CD1c-positive myeloid dendritic cell (primary cell): ENCODE data around the gene CRYBA4.
A peak's percentile ranks its signal among the peaks of the same experiment; 100 is the strongest.

Source experiments
- DNase-seq: peaks from one replicate; pipeline ENCODE4 v3.0.0-alpha.2; 2016; ENCODE audit errors: extremely low spot score

The CRYBA4 gene

DNA sequence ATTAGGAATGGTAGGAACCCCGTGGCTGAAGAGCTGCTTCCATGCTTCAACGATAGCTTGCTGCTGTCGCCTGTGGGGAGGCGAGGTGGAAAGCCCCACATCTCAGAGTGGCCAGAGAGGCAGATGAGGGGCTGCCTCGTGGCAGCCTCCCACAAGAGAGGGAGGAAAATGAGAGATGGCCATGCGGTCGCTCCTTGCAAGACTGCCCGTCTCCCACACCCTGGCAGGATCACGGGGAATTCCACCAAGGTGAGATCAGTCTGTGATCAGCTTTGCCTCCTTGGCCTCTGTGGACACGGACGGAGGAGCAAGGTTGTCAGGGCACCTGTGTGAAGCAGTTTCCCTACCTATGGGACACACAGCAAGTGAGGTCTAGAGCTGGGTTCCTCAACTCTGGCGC lies 3.0 kb downstream of the CRYBA4 start:
- DNase-seq: no peak

DNA sequence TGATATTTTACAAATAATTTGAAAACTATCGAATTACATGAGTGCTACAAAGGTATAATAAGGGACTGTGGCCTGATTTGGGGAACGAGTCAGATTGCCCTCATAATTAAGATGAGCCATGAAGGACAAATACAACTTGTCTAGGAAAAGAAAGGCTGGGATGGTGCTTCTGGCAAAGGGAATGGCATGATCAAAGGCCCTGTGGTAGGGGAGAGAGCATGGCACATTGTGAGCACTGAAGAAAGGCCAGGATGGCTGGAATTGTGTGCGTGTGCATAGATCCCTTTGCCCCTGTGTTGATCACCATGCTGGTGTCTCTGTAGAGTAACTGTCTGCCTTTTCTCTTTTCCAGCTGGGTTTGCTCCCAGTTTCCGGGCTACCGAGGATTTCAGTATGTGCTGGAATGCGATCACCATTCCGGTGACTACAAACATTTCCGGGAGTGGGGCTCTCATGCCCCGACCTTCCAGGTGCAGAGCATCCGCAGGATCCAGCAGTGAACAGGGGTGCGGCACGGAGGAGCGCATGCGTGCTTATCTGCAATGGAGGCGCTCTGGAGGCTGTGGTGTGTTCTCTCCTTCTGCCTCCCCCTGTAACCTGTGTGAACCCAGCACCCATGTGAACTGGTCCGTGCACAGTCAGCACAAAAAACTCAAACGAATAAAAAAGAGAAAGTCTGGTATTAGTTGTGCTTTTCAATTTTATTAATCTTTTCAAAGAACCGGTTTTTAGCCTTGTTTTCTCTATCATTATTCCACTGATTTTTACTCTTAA lies 8.4 kb downstream of the CRYBA4 start:
- no peak for DNase-seq

DNA sequence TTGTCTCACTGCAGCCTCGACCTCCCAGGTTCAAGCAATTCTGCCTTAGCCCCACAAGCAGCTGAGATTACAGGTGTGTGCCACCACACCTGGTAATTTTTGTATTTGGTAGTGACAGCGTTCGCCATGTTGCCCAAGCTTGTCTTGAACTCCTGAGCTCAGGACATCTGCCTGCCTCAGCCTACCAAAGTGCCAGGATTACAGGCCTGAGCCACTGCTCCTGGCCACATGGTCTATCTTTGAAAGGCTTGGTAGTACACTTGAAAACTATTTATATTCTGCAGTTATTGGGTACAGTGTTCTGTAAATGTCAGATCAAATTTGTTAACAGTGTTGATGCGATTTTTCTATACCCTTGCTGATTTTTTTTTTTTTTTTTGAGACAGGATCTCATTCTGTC lies 9.5 kb downstream of the CRYBA4 start:
- no peak for DNase-seq

DNA sequence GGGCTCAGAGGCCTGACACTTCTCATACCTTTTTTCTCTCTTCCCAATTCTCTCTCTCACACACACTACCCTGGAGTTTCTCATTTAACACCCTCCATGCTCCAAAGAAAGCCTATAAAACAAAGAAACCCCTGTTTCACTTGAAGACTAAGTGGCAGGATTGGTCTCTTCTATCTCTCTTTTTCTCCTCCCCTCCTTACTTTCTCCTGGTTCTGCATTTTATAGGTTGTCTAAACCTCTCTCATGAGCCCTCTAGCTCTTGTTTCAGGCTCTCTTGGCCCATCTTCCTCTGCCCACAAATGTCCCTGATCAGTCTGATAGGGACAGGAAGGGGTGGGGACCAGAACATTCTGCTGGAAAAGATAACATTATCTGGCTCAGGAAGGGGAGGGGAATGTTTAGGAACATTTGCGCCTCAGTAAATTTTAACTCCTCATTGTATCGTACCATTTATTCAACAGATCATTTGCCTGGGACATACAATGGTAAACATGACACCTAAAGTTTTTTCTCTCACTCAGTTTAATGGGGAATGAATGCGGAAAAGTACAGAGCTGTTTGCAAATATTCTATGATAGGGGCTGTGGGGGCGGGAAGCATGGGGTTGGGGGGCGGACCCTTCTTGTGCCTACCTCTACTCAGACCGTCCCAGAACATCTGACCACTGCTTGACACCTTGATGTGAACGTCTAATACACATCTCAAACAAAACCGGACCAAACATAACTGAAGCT lies 10.8 kb downstream of the CRYBA4 start:
- DNase-seq: no peak

DNA sequence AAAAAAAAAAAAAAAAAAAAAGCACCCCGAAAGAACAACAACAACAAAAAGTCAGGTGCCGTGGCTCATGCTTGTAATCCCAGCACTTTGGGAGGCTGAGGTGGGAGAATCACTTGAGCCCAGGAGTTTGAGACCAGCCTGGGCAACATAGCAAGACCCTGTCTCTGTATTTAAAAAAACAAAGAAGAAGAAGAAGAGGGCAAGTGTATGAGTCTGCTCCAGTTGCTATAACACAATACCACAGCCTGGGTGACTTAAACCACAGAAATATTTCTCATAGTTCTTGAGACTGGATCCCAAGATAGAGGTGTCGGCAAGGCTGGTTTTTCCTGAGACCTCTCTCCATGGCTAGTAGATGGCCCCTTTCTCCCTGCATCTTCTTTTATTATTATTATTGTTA lies 12.4 kb downstream of the CRYBA4 start:
- DNase-seq: no peak

DNA sequence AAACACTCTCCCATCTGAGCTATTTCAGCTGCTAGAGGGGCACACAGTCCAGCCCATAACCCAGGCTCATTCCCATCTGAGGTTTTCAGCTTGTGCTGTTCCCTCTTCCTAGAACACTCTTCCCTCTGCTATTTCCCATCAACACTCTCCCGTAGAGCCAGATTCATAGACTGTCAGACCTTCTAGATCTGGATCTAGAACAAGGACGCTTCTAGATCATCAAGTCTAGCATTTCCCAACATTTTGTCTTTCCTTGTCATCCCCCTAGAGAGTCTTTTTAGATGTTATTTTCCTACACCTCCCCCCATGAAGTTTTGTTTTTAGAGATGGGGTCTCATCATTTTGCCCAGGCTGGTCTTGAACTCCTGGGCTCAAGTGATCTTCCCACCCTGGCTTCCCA lies 13.4 kb downstream of the CRYBA4 start:
- no peak for DNase-seq

DNA sequence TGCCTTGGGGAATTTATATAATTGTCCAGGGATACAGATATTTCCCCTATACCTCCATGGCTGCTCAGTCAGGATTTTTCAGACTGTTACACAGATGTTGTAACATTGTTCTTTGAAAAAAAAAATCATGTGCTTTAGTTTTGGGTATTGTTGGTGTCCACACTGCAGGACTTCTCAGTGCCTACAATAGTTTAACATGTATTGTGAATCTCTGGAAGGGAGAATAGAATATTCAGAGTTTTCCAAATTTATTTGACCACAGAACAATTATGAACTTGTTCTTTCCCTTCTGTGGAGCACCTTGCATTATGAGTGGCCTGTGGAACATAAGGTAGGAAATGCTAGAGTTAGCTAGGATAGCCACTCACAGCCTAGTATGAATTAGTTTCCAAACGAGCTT lies 14.5 kb downstream of the CRYBA4 start:
- no peak for DNase-seq

DNA sequence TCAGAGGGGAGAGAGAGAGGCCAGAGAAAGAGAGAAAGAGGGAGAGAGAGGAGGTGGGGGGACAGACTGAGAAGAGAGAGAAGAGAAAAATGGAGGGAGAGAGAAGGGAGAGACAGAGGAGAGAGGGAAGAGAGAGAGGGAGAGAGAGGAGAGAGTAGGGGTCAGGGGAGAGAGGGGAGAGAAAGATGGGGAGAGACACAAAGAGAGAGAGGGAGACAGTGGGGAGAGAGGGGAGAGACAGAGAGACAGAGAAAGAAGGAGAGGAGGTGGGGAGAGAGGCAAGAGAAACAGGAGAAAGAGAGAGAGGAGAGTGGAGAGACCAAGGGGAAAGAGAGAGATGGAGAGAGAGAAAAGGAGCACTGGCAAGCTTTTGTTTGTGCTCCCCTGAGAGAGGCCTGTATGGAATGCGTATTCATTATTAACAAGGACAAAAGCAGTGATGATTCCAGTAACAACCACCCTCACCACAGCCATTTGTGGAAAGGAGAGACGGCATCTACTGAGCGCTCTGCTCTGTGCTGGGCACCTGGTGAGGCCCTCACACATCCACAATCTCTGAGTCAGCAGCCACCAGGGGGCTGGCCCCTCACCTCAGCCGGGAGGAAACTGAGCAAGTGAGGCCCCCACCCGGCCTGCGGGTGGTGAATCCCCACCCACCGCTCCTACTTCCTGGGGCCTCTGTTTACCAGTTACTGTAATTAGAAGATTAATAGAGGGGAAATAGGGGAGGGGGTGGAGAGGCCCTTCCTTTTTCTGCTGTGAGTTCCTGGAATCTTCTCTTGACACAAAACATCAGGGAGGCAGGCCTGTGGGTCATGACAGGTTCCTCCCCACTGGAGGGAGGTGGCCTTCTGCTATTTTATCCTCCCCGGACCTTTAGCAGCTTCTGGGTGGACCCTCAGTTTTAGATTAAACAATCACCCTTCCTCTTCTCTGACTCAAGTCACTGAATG lies 21.0 kb downstream of the CRYBA4 start:
- peak; percentile 20 for DNase-seq

DNA sequence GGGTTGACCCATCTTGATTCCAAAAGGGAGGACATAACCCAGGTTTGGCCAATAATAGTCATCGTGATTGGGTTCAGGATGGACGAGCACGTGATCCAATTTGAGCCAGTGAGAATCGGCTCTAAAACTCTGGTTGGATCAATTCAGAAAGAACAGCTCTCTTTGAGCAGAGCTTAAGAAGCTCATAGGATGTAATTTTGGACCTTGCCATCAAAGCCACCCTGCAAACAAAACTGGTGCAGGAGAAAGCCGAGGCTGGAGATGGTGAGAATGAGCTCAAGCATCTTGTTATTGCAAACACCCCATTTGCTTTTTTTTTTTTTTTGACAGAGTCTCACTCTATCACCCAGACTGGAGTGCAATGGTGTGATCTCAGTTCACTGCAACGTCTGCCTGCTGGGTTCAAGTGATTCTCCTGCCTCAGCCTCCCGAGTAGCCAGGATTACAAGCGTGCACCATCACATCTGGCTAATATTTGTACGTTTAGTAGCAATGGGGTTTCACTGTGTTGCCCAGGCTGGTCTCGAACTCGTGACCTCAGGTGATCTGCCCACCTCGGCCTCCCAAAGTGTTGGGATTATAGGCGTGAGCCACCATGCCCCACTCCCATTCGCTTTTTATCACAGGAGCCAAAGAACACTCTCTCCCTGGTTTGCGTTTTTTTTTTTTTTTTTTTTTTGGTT lies 21.8 kb downstream of the CRYBA4 start:
- no peak for DNase-seq

DNA sequence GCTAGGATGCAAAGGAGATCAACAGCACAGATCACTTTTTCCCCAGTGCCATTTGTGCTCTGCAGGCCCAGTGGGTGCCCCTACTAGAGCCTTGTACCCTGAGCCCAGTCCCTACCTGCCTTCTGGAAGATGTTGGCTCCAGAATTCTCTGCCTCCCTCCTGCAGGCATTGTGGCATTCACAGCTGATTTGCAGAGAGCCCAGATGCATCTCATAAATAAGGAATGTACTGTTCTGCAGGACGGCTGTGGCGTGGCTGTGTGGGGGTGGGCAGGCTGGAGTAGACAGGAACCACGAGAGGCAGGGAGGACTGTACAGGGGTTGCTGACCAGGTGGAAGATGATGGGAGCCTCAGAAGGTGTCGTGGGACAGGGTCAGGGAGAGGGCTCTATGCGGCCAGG lies 24.4 kb downstream of the CRYBA4 start:
- DNase-seq: no peak

DNA sequence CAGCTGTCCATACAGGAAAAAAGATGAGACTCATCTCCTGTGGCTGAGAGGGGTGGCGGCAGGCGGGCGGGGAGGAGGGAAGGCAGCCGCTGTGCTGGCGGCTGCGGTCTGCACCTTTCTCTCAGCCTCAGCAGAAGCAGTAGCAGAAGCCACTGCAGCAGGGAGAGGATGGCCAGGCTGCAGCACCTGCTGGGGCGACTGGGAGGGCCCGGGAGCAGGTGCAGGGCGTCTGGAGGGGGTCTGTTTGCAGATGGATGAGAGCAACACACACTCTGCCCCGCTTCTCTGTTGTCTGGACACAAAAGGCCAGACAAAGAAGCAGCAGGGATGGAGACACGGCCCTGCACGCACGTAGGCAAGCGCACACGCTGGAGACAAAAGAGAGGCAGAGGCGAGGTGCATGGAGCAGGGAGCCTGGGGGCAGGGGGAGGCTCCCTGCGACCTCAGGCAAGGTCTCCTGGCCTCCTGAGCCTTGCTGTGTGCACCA lies 26.3 kb downstream of the CRYBA4 start:
- DNase-seq: no peak

DNA sequence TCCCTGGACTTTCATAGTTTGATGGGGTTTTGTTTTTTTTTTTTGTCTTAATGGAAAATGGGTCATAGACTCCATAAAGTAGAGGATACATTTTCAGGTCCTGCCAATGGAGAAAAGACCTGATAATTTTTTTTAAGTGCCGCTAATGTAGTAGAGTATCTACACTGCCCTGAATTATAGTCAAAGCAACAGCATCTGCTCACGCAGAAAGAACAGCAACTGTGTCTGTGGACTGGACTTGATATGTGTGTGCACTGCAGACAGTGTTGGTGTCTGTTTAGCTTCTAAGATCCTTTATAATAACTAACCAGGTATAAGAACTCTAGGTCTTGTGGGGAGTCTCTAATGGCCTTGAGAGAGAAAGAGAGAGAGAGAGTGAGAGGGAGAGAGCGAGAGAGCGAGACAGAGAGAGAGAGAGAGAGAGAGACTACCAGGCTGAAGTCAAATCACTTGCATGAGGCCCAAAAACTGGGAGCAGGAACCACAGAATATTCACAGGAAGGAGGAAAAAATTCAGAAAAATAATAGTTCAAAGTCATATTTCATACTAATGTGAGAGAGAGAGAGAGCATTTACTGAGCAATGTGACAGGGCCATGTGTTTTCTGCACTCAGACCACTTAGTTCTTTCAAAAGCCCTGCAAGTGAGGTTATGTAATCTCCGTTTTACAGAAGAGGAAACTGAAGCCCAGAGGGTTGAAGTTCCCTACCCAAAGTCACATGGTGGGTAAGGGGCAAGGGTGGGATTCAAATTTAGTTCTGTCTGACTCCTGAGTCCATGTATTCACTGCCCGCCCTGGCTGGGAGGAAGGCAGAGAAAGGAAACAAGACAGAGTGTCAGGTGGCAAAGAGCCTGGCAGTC lies 27.0 kb downstream of the CRYBA4 start:
- peak; percentile 50 for DNase-seq

DNA sequence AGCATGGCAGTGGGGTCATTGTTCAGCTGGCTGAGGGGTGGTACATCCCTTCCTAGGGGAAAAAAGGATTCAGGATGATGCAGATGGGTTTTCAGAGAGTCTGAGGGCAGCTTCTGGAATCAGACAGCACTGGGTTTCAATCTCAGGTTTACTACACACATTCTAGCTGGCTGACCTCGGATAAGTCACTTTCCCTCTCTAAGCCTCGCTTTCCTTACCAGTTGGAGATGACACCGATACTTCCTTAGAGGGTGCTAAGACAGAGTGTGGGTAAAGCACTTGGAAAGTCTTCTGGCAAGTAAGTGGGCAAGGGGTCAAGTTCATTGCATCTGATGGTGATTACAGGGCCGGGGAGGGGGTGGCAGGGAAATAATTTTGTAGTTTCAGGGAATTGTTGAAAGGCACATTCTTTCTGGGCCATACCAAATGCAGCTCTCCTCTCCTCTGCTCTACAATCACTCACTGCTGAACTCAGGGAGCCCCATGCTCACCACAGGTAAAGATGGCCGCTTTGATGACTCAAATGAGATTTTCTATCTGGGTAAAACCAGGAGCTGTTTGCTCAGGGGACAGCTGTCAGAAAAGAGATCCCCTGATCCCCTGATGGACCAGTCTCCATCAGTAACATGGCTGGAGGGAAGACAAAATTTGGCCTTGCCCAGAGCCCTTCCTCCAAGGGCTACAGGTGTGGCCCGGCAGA lies 29.1 kb downstream of the CRYBA4 start:
- no peak for DNase-seq

DNA sequence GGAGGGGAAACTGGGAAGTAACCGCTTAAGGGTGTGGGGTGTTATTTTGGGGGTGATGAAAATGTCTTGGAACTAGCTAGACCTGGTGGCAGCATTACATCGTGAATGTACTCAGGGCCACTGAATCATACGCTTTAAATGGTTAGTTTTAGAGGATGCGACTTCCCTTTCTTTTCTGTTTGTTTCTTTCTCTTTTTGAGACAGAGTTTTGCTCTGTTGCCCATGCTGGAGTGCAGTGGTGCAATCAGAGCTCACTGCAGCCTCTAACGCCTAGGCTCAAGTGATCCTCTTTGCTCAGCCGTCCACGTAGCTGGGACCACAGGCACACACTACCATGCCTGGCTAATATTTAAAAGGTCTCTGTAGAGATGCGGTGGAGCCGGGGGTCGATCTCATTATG lies 30.1 kb downstream of the CRYBA4 start:
- DNase-seq: no peak

DNA sequence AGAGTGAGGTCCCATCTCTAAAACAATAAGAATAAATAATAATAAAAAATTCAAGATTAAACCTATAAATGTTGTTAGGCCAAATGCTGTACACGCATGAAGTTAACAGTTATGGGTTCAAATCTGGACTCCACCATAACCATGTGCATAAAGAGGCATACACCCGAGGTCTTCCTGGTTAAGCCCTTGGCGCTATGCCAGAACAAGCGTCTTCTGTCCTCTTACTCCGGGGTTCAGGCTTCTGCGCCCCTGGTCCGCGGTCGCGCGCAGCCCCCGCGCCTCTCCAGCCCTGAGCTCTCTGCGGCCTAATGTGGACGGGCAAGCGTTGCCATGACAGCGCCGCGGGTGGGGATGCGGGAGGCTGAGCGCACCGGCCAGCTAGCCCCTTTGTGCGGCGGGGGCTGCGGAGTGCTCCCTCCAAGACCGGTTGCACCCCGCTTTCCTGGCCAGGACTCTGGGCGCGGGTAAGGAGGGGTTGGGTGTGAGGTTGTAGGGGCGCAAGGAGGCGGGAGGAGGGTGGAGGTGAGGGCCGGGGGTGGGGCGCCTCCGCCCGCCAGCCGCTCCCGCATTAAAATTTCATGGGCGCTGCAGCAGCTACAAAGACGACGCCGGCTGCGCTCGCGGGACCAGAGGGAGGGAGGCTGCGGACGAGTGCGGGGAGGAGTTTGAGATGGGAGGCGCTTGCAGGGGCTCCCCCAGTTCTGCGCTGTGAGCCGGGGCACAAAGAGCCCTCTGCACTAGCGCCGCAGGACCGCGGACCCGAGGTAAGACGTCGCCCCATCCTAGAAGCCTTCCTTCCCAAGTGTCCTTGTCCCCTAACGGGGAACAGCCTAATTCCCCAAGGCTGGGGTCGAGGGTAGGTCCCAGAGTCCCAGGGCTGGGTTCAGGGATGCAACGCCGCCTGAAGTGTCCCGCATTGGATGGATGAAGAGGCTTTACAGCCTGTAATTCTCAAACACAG lies 35.4 kb downstream of the CRYBA4 start, which contains the start of gene MIAT:
MIAT (plus strand) TSS at position 698 of the 961 bp plus-strand sequence.
- DNase-seq: peak; percentile 34

DNA sequence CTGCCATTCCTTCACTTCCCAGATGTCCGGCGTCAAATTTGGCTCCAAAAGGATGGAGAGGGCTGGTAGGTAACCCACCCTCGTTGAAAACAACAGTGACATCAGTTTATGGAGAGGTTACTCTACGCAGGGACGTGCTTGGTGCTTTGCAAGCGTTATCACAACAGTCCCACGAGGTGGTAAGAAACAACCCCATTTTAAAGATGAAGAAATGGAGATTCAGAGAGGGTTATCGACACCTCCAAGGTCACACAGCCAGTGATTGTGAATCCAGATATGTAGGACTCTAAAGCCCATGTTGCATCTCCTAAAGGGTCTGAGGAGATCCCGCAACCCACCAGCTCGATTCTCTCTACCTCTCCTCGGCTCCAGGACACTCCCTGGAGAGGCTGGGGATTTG lies 36.4 kb downstream of the CRYBA4 start:
- DNase-seq: no peak

DNA sequence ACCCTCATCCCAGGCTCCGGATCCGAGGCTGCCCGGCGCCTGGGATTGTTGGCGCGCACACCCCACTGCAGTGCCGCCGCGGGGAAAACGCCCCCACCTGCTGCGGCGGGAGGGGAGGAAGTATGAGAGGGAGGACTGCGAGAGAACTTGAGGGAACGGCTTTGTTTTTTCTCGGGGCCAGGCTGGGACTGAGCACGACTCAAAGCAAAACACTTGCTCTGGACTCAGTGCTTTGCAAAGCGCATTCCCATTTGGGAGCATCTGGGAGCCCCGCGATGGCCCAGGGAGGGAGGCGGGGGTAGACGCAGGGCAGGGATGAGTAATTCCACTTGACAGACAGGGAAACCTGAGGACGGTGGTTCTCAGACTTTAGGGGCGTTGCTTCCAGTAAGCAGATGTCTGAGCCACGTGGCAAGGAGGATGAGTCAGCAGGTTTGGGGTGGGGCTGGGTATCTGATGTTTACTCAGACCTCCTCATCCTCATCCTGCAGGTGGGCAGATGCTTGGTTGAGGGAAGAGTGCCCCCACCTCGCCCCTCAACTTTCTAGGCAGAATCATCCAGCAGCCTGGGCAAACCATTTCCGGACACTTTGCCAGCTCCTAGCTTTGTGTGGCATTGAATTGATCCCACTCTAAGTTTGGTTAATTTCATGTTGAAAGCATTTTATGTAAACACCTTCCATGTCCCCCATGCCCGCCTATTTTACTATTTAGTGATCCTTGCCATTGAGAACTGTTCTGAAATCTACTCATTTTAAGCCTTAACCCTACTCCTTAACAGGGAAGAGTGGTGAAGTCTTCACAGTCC lies 37.1 kb downstream of the CRYBA4 start:
- peak; percentile 62 for DNase-seq

DNA sequence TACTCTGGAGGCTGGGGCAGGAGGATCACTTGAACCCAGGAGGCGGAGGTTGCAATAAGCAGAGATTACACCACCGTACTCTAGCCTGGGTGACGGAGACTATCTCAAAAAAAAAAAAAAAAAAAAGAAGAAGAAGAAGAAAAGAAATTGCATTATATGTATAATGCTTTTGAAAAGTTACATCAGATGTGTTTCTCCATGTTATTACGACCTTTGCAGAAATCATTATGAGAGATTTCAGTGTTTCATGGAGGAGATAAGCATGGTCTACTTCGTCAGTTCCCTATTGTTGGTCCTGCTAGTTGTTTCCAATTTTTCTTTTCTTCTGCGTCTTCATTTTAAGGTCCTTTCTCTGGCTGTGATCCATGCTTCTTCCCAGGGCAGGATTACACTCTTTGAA lies 38.6 kb downstream of the CRYBA4 start:
- DNase-seq: no peak
